Fibroblast of pulmonary artery (primary cell): Measurements from ENCODE around the gene ITGB7.

Source experiments
- DNase-seq: peaks from one replicate; pipeline ENCODE4 v3.0.0-alpha.2; 2010; ENCODE audit warnings: low read depth
- H3K4me3 ChIP-seq: replicated peaks from 2 replicates; pipeline ENCODE4 v1.5.1; 2011; ENCODE audit warnings: low read depth, mild to moderate bottlenecking, control low read depth, low read length, moderate library complexity
- TF ChIP-seq, protein P1 (sequence below): IDR thresholded peaks from 2 replicates; pipeline ENCODE4 v1.5.1; 2011; ENCODE audit warnings: mild to moderate bottlenecking, control low read depth, low read length, inconsistent platforms; ENCODE audit errors: missing control alignments

Gene ITGB7

DNA sequence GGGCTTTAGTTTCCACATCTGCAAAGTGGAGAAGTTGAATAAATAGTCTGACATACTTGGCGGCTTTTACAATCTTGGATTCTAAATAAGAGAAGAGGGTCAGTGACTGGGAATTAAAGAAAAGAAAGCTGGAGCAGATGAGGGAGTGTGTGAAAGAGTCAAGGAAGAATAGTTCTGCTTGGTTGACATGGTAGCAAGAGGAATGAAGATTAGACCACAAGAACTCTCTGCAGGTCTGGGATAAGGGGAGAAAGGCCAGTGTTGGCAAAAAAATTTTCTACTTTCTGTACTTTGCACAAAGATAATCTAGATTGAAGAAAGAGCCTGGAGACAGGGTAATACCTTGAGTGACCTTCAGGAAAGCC lies 5.9 kb downstream of the ITGB7 start:
- no peak for DNase-seq
- TF ChIP-seq, protein P1, sequence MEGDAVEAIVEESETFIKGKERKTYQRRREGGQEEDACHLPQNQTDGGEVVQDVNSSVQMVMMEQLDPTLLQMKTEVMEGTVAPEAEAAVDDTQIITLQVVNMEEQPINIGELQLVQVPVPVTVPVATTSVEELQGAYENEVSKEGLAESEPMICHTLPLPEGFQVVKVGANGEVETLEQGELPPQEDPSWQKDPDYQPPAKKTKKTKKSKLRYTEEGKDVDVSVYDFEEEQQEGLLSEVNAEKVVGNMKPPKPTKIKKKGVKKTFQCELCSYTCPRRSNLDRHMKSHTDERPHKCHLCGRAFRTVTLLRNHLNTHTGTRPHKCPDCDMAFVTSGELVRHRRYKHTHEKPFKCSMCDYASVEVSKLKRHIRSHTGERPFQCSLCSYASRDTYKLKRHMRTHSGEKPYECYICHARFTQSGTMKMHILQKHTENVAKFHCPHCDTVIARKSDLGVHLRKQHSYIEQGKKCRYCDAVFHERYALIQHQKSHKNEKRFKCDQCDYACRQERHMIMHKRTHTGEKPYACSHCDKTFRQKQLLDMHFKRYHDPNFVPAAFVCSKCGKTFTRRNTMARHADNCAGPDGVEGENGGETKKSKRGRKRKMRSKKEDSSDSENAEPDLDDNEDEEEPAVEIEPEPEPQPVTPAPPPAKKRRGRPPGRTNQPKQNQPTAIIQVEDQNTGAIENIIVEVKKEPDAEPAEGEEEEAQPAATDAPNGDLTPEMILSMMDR: no peak
- H3K4me3 ChIP-seq: no peak overlapping the region

DNA sequence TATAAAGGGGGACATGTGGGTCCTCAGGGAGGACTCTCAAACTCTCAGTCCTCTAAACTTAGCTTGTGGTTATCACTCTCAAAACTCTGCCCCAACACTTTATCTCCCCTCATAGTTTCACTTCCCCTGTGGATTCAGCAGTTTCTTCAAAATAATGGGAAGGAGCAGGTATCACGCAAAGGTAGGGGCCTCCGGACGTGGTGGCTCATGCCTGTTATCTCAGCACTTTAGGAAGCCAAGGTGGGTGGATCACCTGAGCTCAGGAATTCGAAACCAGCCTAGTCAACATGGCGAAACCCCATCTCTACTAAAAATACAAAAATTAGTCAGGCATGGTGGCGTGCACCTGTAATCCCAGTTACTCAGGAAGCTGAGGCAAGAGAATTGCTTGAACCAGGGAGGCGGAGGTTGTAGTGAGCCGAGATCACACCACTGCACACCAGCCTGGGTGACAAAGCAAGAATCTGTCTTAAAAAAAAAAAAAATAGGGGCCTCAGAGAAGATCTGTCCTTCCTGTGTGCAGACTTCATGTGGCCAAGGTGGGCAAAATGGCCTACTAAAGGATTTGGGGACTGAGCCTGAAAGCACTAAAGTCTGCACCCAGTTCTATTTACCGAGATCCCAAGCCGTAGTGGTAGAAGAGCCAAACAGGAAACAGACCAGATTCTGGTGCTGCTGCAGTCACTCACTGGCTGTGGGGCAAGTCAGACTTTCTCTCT lies 6.4 kb downstream of the ITGB7 start:
- TF ChIP-seq, protein P1: no peak
- no peak for DNase-seq
- H3K4me3 ChIP-seq: no peak overlapping the region

DNA sequence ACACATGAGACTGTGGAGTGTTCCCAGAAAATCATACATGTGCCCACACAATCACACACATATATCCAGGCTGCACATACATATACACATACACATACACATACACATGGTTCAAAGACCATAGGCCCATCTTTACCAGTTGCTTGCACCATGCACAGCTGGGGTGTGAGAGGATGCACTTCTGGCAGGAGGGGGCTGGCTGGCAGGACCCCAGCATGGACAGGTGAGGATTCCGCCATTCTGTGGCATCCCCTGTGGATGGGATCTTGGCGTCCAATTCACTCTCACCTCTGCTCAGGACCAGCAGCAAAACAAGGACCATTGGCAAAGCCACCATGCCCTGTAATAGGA lies 7.0 kb downstream of the ITGB7 start:
- TF ChIP-seq, protein P1: no peak
- no peak overlapping the region for H3K4me3 ChIP-seq
- DNase-seq: no peak

DNA sequence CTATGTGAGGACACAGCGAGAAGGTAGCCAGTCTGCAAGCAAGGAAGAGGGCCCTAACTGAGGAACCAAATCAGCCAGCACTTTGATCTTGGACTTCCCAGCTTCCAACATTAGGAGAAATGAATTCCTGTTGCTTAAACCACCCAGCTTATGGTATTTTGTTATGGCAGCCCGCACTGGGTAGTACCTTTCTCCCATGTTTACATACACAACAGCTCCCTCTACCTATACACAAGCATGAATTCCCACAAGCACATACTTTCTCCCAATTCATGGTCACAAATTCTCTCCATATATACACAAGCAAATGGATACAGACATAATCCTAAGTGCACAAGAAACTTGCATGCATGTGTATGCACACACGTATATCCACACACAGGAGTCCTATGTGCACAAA lies 7.4 kb downstream of the ITGB7 start:
- TF ChIP-seq, protein P1: no peak
- no peak for DNase-seq
- no peak overlapping the region for H3K4me3 ChIP-seq

DNA sequence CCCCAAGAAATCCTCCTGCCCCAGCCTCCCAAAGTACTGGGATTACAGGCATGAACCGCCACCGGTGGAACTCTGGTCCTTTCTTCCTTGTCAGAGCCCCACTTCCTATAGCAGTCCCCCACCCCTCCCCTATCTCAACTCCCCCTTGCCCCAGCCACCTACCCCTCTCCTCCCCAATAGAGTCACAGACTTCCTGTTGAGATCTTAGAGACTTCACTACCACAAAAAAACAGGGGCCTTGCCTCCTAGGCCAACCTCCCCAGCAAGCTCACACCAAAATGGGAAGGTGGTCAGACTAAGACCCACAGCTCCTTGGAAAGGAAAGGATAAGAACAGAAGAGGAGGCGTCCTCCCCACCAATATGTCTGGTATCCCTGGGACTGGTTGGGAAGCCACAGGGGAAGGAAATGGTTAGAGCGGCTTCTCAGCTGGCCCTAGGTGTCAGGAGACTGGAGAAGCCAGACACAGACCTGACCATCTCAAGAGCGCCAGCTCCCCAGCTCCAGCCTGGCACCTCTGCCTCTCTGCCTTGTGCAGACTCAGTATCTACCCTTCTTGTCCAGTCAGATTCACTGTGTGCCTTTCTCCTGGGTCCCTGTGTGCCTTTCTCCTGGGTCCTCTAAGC lies 8.5 kb downstream of the ITGB7 start:
- DNase-seq: no peak
- H3K4me3 ChIP-seq: no peak overlapping the region
- TF ChIP-seq, protein P1: no peak

DNA sequence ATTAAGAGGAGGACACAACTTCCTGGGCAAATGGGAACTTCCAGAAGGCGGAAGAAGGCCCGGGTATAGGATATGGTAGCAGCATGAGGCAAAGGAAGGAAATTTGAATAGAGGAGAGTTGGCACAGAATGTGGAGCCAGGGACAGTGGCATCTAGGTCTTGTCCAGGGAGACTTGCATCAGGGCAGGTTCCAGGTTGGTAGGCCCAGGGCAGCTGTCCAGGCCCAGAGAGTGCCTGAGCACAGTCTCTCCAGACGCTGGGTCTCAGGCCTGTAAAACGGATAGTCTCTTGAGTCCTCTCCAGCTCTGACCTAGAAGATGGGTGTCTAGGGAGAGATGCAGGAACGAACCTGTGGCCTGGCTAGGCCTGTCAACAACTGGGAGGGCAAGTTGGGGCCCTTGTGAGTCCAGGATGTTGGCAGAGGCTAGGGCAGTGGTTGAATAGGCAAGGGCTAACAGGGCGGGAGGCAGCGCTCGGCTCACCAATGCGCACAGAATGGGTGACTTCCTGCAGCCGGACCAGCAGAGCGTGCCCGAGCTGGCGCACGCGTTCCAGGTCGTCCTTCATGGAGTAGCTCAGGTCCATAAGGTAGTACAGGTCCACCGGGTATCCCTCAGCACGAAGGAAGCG lies 9.9 kb downstream of the ITGB7 start:
- TF ChIP-seq, protein P1: no peak
- no peak for DNase-seq
- no peak overlapping the region for H3K4me3 ChIP-seq

DNA sequence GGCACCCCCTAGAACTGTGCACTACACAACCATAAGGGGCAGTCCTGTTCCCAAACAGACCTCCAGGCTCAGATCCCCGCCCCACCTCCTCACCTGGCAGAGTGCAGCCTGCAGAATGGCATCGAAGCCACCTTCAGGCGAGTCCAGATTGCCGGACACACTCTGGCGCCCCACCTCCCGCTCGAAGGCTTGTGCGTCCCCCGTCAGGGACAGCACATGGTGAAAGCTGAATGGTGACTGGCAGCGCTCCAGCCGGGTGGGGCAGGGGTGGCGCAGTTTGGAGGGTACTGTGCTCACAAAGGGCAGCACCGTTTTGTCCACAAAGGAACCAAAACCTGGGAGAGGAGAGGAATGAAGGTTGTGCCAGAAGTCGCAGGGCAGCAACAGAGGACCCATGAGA lies 10.6 kb downstream of the ITGB7 start:
- H3K4me3 ChIP-seq: no peak overlapping the region
- TF ChIP-seq, protein P1: no peak
- DNase-seq: no peak
